Putamen (tissue), 1 donor: Measurements from ENCODE around the gene VANGL1.

Experiments
- DNase-seq: peaks from one replicate; pipeline ENCODE4 v3.0.0-alpha.2; 2016; ENCODE audit warnings: low spot score

Gene VANGL1

DNA sequence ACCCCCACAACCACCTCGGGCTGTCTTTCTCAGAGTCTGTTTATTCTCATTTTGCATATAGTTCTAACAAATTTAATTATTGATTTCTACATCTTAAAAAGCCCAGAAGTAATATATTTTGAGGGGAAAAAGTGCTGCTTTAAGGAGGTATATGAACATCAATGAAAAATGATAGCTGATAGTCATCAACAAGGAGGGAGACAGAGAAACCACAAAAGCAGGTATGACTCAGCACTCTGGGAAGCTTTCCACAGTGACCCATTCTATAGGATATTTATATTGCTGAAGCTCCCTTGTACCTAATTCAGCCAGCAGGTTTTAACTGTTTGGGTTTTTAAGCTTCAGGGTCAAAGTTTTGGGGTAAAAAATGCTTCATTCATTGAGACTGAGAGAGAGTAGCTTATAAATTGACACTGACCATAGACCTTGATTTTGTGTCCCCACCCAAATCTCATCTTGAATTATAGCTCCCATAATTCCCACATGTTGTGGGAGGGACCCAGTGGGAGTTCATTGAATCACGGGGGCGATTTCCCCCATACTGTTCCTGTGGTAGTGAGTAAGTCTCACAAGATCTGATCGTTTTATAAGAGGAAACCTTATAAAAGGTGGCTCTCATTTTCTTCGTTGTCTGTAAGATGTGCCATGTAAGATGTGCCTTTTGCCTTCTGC is 27.4 kb downstream of the VANGL1 start:
- DNase-seq = no peak

DNA sequence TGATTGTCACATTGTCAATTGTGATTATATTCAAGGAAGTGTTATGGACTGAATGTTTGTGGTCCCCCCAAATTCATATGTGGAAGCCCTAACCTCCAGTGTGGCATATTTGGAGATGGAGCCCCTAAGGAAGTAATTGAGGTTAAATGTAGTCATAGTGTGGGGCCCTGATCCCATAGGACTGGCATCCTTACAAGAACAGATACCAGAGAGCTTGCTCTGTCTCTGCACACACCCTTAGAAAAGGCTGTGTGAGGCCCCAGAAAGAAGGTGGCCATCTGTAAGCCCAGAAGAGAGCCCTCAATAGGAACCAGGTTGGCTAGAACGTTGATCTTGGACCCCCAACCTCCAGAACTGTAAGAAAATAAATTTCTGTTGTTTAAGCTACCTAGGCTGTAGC is 28.1 kb downstream of the VANGL1 start:
- no peak for DNase-seq

DNA sequence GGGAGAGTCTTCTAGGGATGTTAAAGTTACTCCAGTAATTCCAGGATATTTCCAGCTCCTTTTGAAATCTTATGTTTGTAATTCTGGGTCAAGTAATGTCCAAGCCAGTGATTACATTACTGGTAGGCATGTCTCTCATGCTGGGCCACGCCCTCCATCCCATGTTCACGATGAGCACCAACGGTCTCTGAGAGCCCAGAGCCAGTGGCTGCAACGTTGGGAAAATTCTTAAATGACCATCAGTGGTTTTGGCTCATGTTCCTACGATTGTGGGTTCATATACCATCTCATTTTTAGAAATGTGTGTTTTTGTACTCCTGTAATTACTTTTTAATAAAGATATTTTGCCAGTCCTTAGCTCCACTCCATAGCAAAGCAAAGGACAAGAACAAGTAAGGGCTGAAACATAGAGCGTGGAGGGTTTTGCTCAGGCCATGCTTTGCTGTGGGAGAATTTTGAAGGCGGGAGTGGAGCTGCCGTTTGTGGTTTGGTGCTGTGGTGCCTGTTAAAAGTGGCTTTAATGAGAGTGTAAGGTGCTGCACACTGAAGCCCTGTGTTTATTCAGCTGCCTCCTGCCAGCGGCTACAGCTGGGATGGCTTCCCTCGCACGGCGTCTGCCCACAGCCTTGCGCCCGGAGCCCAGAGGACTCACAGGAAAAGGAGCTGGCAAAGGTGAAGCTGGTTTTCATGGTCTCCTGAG is 28.9 kb downstream of the VANGL1 start:
- DNase-seq = no peak

GRCh38 chr1:115671176-115671934 is 29.6 kb downstream of the VANGL1 start:
- no peak for DNase-seq

DNA sequence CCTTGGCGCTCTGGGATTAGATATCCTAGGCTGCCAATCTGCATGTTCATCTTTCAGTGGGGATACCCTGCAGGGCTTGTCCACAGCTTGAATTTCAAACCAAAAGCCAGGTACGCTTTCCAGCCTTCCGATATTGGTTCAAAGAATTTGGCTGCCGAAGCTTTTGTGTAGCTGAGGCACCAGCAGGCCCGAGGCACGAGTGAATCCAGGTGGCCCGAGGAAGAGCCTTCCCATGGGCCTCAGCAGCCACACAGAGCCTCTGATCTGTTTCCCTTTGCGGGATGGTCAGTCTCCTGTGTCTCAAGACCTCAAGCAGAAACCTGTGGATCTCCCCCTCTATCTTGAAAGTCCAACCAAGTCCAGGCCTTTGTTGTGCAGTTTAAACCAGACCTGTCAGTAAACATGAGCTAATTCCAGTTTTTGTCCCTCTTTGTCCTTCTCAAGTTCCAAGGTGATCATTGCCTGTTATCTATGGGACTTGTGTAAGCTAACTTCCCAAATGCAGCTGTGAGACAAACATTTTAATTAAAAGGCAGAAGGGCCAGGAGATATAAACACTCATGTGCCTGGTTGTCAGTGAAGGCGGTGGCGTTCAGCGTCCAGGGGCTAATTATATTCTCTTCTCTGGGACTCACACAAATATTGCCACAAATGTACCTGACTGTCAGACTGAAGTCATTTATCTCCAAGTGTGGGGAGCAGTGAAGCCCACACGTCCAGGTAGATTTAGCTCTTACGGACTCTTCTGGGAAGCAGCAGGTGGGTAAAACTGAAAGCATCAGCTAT is 30.6 kb downstream of the VANGL1 start:
- DNase-seq = no peak

- no peak for DNase-seq
These were observed 34.9 kb downstream of the VANGL1 start for GRCh38 chr1:115676498-115677181.

GRCh38 chr1:115677182-115677555 is 35.4 kb downstream of the VANGL1 start:
- DNase-seq = no peak

DNA sequence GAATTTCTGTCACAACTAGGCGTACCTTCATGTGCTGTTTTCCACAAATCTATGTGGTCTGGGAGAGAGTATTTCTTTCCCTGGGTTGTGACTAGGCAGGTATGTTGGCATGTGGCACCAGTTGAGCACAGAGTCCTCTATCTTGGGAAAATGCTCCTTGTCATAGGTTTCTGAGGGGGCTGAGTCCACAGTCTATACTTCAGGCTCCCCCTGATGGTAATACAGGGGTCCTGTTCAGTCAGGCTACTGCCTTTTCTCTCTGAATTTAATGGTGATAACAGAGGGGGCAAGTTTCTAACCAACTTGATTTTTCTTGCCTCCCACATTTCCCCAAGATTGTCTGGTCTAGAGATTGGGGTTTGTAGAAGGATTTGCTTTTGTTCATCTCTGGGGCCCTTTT is 35.8 kb downstream of the VANGL1 start:
- no peak for DNase-seq

GRCh38 chr1:115678141-115678540 is 36.4 kb downstream of the VANGL1 start:
- no peak for DNase-seq

GRCh38 chr1:115679141-115679611 is 37.4 kb downstream of the VANGL1 start:
- DNase-seq = no peak

DNA sequence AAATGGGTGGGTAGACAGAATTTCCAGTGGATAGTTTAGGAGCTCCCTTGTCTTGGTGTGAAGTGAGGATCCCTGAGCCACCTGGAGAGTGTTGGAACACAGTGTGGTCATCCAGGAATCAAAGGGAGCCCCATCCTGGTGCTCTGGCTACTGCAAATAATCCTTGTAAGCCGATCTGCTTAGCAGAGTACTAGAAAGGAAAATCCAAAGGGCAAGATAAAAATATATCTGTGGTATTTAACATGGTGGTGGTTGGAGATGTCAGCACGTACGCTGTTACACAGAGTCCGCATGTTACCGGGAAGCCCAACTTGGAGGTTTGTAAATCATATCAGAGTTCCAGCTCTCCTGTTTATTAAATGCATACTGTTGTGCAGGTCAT is 39.0 kb downstream of the VANGL1 start:
- no peak for DNase-seq

DNA sequence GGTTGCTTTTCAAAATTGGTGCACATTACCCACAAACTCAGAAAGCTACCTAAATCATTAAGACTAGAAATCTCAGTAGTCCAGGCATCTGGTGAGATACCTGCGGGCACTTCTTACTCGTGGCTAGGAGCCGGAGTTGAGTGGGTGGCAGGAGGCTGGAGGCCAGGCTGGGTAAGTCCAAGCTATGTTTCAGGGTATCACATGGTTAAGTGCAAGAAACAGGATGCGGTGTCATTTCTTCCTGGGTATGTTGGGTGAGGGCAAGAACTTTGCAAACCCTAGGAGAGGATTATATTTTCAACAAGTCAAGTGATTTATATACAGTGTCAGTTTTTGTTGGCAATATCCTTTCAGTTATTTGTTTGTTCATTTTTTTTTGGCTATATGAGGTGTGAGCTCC is 41.0 kb downstream of the VANGL1 start:
- DNase-seq = no peak

- no peak for DNase-seq
These were observed 43.4 kb downstream of the VANGL1 start for GRCh38 chr1:115685029-115685705.

DNA sequence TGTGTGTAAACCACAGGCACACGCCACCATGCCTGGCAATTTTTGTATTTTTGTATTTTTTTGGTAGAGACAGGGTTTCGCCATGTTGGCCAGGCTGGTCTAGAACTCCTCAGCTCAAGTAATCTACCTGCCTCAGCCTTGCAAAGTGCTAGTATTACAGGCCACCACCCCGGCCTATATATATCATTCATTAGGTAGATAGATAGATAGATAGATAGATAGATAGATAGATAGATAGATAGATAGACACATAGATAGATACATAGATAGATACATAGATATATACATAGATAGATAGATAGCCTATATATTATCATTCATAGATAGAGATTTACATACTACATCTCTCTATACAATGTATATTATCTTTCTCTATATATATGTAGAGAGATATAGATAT is 46.0 kb downstream of the VANGL1 start:
- no peak for DNase-seq

GRCh38 chr1:115690972-115691371 is 49.2 kb downstream of the VANGL1 start:
- DNase-seq = no peak

- DNase-seq = no peak
These were observed 50.5 kb downstream of the VANGL1 start for GRCh38 chr1:115692224-115692623.

- no peak for DNase-seq
These were observed 53.0 kb downstream of the VANGL1 start for GRCh38 chr1:115694805-115695204.

- no peak for DNase-seq
These were observed 55.8 kb downstream of the VANGL1 start for GRCh38 chr1:115697619-115698018.

- no peak for DNase-seq
These were observed 59.3 kb downstream of the VANGL1 start for GRCh38 chr1:115701090-115701489.

DNA sequence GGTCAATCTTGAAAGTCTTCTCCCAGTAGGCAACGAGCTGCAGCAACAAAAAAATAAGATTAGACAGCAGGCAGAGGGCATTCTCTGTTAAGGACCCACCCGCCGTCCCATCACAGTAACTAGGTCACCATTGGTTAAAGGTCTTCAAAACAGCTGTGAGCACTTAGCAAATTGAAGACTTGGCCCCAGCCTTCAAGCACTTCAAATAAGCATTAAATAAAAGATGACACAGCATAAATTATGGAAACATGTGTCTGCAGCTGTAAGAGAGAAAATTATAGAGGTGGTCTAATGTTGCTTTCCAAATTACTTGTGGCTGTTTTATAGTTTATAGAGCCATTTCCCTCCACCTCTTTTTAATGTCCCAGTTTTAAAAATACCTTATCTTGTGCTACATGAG is 61.2 kb downstream of the VANGL1 start:
- DNase-seq = no peak
